ENCODE results near the gene DDIT4. TPM values are rescaled to one million over a fixed set of nuclear protein-coding genes. Genes with fewer than 3 reads are reported as not detected.

DDIT4 gene
- total RNA-seq, 1 experiment from 2014 or later = 155 TPM

- Histone ChIP-seq H3K9me3 (no peaks in the 10 kb centered on the region), H3K4me3 (ENCODE audit: low read depth, low read length) (peak overlapping the region; percentile 55), H3K27me3 (replicated peaks; ENCODE audit: control insufficient read depth, insufficient read depth, low read length) (no peaks in the 10 kb centered on the region), H3K36me3 (ENCODE audit: control insufficient read depth, insufficient read depth, low read length) (no peaks in the 10 kb centered on the region), H3K4me1 (peaks cover 20% of the 10 kb centered on the region)
- TSS peak; percentile 88 for BruUV-seq (replicated peaks)
- H3K9me3 Mint-ChIP-seq (ENCODE audit: unreplicated experiment) = no peaks in the 10 kb centered on the region
- H3K4me1 Mint-ChIP-seq (ENCODE audit: low read depth, unreplicated experiment) = peaks cover 26% of the 10 kb centered on the region
- peak overlapping the region; percentile 86 for H3K4me3 Mint-ChIP-seq (ENCODE audit: unreplicated experiment)
- peaks cover 20% of the 10 kb centered on the region for H3K36me3 Mint-ChIP-seq (ENCODE audit: insufficient read depth, unreplicated experiment)
- H3K27ac Mint-ChIP-seq (ENCODE audit: unreplicated experiment) = peak overlapping the region; percentile 99
- ChIA-PET CTCF (interaction anchor here (0.6 to 1.1 kb wide), 5 partner anchors 11 to 385 kb away, joined by 3 to 6 read pairs (median 4); no protein-coding TSS in a partner anchor), POLR2A (interaction anchor here (0.6 to 1.7 kb wide), 8 partner anchors 22 to 446 kb away, joined by 3 to 13 read pairs (median 6); partner anchors contain the start of genes DDIT4 and PSAP)
- H3K27me3 Mint-ChIP-seq (ENCODE audit: insufficient read depth, unreplicated experiment) = no peaks in the 10 kb centered on the region
- TF ChIP-seq CTCF (IDR thresholded peaks at IDR 0.05; ENCODE audit: insufficient read depth in 1 of 2, low read depth in 1 of 2, low read length in 1 of 2, severe bottlenecking in 1 of 2, unreplicated experiment in 1 of 2) = no peak
- no peak for DNase-seq
- intact Hi-C loops (cut with micrococcal nuclease; ENCODE audit: unreplicated experiment) = no loop called here
Measured at GRCh38 chr10:72297281-72297804, 23.6 kb downstream of the DDIT4 start.

- TF ChIP-seq CTCF (IDR thresholded peaks at IDR 0.05; ENCODE audit: insufficient read depth in 1 of 2, low read depth in 1 of 2, low read length in 1 of 2, severe bottlenecking in 1 of 2, unreplicated experiment in 1 of 2) = no peak
- POLR2A ChIA-PET = interaction anchor here (0.6 to 1.7 kb wide), 9 partner anchors 21 to 447 kb away, joined by 3 to 13 read pairs (median 6); partner anchors contain the start of genes DDIT4 and PSAP
- H3K27me3 Mint-ChIP-seq (ENCODE audit: insufficient read depth, unreplicated experiment) = no peaks in the 10 kb centered on the region
Measured at GRCh38 chr10:72297805-72298591, 24.3 kb downstream of the DDIT4 start.

More at GRCh38 chr10:72297805-72298591, 24.3 kb downstream of the DDIT4 start:
- H3K4me1 ChIP-seq = peaks cover 20% of the 10 kb centered on the region
- Mint-ChIP-seq H3K4me3 (ENCODE audit: unreplicated experiment) (peak overlapping the region; percentile 86), H3K9me3 (ENCODE audit: unreplicated experiment) (no peaks in the 10 kb centered on the region), H3K4me1 (ENCODE audit: low read depth, unreplicated experiment) (peaks cover 20% of the 10 kb centered on the region), H3K27ac (ENCODE audit: unreplicated experiment) (peak overlapping the region; percentile 99), H3K36me3 (ENCODE audit: insufficient read depth, unreplicated experiment) (peaks cover 20% of the 10 kb centered on the region)
- H3K9me3 ChIP-seq = no peaks in the 10 kb centered on the region
- H3K36me3 ChIP-seq (ENCODE audit: control insufficient read depth, insufficient read depth, low read length) = no peaks in the 10 kb centered on the region
- no TSS peak for BruUV-seq (replicated peaks)
- H3K27me3 ChIP-seq (replicated peaks; ENCODE audit: control insufficient read depth, insufficient read depth, low read length) = no peaks in the 10 kb centered on the region
- peak overlapping the region; percentile 55 for H3K4me3 ChIP-seq (ENCODE audit: low read depth, low read length)
- intact Hi-C loops (cut with micrococcal nuclease; ENCODE audit: unreplicated experiment) = loop anchor here (1.0 kb wide), 3 partner anchors 21 to 38 kb away; no protein-coding TSS in a partner anchor
- CTCF ChIA-PET = interaction anchor here (0.6 to 1.5 kb wide), 6 partner anchors 10 to 386 kb away, joined by 3 to 6 read pairs (median 4); partner anchors contain the start of gene DDIT4
- peak; percentile 99 for DNase-seq

Data from Caco-2 (cell line).